HuH-7.5 (cell line): ENCODE results near the gene MYL6.
A peak's percentile ranks its signal among the peaks of the same experiment; 100 is the strongest.
"Not testable (repeated sequence)": the region's sequence is repeated elsewhere in the genome, so short reads cannot be mapped to it uniquely, and the experiment has no call there.

Source experiments
- DNase-seq: peaks from one replicate; pipeline ENCODE4 v3.0.0; 2011; ENCODE audit warnings: low spot score

MYL6 gene

DNA sequence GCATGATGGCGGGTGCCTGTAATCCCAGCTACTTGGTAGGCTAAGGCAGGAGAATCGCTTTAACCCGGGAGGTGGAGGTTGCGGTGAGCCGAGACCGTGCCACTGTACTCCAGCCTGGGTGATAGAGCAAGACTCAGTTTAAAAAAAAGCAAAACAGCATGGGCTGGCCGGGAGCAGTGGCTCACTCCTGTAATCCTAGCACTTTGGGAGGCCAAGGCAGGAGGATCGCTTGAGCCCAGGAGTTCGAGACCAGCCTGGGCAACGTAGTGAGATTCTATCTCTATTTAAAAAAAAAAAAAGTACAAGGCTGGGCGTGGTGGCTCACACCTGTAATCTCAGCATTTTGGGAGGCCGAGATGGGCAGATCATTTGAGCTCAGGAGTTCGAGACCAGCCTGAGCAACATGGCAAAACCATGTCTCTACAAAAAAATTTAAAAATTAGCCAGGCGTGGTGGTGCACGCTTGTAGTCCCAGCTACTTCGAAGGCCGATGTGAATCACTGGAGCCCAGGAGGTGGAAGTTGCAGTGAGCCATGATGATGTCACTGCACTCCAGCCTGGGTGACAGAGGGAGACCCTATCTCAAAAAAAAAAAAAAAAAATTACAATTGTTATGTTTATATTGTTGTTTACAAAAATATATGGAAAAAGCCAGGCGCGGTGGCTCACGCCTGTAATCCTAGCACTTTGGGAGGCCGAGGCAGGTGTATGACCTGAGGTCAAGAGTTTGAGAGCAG, 1.5 kb upstream of the MYL6 start:
- not testable (repeated sequence) for DNase-seq

DNA sequence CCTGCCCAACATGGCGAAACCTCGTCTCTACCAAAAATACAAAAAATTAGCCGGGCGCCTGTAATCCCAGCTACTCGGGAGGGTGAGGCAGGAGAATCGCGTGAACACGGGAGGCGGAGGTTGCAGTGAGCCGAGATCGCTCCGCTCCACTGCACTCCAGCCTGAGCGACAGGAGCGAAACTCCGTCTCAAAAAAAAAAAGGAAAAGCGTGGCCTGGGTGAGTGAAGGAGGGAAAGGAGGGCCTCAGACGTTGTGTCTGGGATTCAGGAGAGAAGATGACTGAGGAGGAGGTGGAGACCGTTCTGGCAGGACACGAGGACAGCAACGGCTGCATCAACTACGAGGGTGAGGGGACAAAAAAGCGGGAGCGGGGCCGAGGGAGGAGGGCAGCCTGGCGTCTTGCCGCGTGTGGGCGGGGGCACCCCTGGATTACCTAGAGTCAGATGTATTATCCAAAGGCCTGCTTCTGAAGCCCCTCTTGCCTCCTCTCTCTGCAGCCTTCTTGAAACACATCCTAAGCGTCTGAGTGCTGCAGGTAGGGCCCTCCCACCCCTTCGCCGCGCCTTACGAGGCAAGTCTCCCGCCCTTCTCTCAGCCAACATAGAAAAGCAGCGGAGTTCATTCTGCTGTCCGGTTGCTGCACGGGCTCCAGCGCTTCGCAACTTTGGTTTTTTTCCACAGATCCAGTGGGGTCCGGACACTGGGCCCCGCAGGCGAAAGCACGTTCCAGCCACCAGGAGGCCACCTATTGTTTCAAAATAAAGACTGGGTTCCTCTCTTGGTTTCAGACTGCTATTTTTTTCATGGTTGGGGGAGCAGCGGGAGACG, 744 bp upstream of the MYL6 start:
- DNase-seq, result peak; percentile 78

DNA sequence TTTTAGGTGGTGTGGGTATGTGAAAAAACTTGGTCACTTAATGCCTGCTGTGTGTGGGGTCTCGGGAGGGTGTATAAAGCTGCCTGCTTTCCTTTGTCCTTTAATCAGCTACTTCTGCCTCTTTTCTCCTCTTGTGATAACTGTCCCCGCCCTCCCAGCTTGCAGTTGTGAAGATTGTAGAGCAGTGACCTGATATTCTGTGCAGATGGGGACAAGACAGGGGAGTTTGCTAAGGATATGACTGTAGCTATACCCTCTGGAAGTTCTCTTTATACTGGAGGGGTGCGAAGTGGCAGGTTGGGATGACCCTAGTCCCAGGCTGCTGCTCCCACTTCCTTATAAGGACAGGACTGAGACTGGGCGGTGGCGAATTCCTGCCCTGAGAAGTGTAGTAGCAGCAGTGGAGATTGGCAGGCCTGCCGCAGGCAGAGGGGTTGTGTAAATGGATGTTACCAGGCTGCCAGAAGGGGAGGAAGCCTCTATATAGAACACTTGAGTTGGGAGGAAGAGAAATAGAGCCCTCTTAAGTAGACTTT, 835 bp downstream of the MYL6 start:
- DNase-seq, result no peak

DNA sequence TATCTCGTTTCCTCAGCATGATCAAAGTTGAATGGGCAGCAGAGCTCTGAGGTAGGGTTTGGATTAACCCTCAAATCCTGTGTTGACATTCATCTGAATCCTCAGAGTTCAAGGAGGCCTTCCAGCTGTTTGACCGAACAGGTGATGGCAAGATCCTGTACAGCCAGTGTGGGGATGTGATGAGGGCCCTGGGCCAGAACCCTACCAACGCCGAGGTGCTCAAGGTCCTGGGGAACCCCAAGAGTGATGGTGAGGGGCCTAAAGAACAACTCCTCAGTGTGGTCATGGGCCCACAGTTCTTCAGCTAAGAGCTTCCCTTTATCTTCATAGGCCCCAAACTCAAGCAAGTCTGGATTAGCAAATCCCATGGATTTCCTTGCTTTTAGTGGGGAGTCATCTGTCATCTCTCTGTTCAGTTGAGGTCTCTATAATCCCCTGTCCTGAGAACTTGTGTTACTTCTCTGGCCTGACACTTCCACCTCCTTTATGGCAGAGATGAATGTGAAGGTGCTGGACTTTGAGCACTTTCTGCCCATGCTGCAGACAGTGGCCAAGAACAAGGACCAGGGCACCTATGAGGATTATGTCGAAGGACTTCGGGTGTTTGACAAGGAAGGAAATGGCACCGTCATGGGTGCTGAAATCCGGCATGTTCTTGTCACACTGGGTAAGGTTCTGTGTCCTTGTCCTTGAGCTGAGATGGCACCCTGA, 1.5 kb downstream of the MYL6 start:
- DNase-seq, result no peak

DNA sequence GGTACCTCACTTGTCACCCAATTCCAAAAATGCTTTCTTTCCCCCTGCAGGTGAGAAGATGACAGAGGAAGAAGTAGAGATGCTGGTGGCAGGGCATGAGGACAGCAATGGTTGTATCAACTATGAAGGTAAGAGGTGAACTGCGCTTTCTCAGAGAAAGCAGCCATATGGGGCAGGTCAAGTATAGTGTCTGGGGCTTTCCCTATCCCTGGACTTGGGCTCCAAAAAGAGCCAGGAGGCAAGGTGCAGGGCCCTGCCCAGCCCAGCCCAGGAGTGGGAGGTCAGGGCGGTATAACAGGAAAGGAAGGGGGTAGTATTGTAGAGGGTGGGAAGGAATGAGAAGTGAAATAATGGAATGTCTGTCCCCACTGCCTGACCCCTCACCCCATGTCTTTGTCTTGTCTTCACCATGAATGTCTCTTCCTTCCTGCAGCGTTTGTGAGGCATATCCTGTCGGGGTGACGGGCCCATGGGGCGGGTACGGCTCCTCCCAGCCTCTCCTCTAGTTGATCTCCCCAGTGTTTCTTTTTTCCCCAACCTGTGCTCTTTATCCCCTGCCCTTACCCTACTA, 2.1 kb downstream of the MYL6 start:
- no peak for DNase-seq

DNA sequence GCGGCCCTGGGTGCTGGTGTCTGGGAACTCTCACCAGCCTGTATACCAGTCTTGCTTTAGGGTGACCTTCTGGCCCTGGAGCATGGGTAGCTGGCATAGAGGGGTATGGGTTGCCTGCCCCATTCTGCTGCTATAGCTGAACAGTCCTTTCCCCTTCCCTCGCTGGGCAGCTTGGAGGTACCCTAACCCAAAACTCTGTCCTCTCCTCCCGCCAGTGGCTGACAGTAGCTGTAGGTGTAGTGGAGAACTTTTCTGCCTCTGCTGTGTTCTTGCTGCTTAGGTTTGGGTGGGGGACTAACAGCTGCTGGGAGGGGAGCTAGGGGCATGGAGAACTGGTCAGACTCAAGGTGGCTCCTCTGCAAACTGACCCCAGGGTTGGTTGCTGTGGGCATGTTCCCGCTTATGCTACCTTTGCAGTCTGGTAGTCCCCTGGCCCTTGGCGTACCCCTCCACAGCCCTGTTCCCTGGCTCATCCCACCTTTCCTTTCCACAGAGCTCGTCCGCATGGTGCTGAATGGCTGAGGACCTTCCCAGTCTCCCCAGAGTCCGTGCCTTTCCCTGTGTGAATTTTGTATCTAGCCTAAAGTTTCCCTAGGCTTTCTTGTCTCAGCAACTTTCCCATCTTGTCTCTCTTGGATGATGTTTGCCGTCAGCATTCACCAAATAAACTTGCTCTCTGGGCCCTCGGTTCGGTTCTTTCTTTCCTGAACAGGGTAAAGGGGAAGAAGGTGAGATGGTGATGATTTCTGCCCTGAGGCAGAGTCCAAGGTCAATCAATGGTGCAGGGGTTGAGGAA, 2.9 kb downstream of the MYL6 start:
- DNase-seq, result no peak

DNA sequence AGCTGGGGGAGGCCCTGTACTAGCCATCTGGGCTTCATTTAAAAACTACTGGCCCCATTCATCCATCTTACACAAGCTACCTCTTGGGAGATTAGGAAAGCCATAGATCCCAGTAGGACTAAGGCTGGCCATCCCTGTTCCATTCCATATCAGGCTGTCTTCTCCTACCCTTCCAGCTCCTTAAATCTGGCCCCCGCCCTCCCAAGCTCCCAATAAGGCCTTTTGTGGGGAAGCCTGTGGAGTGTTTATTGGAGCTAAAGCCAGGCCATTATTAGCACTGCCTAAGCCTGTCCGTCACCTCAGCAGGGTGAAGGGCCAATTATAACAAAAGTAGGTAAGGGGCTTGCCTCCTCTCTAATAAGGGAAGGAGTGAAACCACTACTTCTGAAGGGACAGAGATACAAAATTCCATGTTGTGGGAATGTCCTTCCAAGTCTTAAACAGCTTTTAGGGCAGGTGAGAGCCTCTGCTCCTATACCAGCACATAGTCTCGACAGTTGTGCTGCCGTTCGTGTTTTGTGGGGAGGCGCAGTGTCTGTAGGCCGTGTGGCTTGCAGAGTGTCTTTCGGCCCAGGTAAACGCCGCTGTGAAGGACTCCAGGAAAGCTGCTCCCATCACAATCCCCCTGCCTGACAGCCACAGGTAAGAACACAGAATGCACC, 3.7 kb downstream of the MYL6 start:
- no peak for DNase-seq

DNA sequence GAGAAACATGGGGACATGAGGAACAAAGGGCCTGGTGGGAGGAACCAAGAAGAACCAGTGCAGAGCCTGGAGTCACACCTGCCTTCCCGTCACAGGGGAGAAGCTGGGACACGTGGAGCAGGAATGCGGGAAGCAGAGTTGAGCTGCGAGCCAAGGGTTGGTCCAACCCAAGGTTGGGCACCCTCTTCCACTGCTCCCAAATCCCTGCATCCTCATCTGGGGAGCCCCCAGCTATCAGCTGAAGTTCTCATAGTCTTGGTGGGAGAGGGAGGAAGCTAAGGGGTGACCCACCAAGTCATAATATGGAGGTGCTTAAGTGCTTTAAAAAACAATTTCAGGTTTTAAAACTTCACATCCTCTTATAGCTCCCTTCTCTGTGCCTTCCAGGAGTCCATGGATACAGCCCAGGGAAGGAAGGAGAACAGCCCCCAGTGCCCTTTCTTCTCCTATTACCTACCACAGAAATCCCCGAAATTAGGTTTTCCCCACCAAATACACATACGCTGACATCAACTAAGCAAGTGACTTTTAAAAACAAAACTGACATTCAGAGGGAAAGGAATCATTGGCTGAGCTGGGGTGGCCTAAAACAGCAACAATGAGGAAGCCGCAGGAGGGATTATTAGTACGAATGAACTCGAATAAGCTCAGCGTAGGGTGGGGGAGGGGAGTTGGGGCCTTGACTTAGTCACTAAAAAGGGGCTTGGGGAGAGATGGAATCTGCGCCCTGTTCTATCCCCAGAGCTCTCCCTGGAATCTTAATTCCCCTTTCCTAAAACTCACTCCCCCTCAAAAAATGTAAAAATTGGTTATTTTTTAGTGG, 4.5 kb downstream of the MYL6 start:
- DNase-seq, result no peak

DNA sequence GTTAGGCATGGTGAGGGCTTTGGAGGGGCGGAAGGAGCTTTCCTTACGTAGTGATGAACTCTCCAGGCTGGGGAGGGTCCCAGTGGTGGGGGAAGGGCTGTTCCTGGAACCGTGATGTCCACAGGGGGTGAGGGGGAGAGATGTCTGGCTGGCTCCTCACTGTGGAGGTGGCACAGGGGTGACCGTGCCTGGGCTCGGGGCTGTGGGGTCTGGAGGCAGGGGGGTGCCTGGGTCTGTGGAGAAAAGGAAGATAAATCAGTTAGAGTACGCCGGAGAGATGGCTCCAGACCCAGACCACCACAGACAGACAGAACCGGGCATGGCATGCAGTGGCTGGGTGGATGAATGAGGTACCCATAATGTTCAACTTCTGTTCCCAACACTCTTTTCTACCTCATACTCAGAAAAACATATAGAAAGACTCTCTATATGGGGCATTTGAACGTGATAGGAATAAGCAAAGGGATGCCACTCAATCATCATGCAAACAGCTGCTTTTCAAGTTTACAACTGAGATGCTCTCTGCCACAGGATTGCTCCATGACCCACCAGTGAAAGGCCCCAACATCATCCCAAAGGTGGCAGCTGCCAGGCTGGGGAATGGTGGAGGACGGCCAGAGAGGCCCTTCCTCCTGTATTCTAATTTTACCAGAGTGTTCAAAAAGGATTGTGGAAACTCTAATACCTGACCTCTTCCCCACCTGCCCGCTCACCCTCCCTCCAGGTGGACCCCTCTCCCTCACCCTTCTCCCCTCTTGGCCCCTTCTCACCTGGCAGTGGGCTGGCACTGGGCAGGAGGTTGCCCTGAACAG, 5.6 kb downstream of the MYL6 start:
- no peak for DNase-seq

DNA sequence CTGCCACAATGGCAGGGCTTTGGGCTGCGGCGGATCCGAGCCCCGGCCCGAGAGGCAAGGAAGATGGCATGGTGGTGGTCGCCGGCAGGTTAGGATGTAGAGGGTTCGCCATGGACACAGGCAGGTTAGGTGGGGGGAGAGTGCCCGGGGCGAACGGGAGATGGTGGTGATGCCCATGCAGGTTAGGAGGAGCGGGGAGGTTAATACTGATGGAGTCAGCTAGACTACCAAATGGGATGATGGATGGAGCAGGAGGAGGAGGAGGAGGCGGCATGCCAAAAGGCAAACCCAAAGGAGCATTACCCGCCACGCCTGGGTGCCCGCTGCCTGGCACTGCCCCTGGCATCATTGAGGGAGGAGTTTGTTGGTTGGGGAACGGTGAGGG, 6.2 kb downstream of the MYL6 start:
- no peak for DNase-seq

DNA sequence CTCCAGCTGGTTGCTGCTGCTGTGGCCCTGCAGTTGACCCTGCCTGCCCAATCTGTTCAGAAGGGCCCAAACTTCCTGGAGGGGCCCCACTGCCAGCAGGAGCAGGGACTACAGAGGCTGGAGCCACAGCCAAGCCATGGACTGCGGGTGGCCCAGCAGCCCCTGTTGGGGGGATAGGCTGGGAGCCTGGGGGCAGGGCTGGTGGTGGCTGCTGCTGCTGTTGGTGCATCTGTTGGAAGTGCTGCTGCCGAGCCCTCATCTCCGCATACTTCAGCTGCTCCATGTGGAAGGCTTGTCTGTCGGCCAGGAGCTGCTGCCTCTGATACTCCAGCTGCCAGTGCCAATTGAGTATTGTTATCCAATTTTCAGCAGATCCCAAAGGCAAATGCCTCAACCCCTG, 7.2 kb downstream of the MYL6 start:
- no peak for DNase-seq

DNA sequence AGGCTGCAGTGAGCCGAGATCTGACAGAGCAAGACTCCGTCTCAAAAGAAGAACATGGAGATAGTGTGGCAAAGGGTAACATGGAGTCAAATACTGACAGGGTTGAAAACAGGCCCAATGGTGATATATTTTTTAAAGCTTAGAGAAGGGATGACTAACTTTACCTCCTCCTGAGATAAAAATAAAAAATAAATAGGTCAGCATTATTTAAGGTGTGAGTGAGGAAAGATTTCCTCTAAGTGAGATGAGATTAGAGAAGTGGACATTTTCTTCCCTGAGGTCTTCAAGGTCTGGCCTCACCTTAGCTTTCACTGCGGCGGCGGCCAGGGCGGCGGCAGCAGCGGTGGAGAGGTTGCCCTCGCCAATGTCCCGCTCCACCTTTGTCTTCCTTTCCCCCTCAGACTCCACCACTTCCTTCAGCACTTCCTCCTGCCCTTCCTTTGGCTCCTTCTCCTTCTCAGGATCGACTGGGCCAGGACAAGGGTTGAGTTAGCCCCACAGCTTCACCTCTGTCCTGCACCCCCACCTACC, 11.1 kb downstream of the MYL6 start:
- DNase-seq, result no peak

DNA sequence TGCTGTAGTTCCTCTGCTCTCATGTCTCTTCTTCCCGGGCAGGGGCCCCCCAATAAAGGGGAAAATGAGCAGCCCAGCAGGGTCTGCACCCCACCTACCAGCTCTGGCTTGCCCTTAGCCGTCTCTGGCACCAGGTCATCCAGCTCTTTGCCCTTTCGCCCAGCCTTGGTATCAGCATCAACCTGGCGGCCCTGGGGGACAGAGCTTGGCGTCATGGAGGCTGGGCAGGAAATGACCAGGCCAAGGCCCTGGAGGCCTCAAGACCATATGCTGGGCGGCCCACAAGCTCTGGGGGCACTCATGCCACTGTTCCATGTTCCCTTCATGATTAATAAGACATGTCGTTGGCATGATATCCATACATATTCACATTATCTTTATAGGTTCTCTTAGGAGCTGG, 14.7 kb downstream of the MYL6 start:
- DNase-seq, result no peak

DNA sequence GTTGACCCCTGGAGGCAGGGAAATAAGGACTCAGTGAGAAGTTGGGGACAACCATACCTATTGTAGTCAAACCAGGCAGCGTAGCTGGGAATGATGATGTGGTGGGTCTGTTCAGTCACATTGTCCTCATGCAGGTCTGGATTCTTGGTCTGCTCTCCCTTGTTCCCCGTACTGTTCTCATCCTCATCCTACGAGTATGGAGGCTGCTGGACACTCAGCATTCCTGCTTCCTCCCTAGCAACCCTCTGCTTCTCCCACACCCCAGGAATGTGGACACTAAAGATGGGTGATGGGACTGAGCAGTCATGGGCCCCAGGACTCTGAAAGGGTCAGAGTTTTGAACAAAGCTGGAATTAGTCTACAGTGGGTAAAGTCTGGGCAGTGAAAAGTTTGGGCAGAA, 20.2 kb downstream of the MYL6 start:
- DNase-seq, result no peak

DNA sequence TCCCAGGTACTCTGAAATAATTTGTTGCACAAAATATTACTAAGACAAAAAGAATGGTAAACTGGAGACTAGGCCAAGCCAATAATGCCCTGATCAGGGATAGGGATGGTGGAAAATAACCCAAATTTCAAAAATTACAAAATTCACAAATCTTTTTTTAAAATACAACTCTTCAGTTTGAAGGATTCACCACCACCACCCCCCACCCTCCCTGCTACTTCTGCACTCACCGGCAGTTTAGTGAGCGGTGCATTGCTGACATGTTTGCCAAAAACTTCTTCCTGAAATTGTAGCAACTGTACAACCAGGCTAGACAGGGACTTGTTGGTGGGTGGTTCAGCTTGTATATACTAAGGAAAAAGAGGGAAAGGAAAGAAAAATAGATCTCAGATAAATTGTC, 28.8 kb downstream of the MYL6 start:
- no peak for DNase-seq

DNA sequence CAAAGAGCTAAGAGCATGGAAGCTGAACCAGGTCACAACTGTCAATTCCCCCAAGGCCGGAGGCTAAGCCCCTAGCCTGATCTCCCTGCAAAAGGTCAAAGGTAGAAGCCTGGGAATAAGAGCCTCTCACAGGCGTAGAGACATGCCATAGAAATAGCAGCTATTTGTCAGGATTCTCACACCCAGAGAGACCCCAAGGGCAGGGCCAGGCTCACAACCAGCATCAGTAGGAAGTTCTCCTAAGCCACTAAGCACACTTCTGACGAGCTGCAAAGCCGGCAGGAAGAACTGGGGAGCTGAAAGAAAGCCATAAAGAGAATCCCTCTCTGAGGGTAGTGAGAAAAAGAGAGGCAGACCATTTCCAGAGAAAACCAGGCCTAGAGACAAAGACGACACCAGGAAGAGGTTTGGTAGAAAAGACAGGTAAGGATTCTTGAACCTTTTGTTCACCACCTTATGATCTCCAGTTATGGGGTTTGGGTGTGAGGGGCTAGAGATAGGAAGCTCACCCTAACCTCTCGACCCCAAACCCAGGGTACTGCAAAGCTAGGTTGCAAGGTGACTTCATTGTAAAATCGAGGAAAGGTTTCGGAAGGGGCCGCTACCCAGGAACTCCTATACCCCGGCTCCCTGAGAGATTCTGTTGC, 30.1 kb downstream of the MYL6 start:
- no peak for DNase-seq

DNA sequence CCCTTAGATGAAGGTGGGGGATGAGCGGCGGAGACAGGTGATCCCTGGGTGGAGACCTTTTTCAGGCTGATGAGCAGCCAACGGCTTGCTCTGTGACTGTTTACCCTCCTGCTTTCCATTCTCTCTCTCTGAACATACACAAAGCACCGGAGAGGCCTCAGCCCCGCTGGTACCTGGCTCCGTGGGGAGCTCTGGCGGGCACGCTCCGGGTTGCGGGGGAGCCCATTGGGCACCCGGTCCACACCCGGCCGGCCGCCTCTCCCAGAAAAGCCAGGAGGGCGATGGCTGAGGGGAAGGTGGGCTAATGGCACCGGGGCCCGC, 30.6 kb downstream of the MYL6 start:
- DNase-seq, result peak; percentile 29

DNA sequence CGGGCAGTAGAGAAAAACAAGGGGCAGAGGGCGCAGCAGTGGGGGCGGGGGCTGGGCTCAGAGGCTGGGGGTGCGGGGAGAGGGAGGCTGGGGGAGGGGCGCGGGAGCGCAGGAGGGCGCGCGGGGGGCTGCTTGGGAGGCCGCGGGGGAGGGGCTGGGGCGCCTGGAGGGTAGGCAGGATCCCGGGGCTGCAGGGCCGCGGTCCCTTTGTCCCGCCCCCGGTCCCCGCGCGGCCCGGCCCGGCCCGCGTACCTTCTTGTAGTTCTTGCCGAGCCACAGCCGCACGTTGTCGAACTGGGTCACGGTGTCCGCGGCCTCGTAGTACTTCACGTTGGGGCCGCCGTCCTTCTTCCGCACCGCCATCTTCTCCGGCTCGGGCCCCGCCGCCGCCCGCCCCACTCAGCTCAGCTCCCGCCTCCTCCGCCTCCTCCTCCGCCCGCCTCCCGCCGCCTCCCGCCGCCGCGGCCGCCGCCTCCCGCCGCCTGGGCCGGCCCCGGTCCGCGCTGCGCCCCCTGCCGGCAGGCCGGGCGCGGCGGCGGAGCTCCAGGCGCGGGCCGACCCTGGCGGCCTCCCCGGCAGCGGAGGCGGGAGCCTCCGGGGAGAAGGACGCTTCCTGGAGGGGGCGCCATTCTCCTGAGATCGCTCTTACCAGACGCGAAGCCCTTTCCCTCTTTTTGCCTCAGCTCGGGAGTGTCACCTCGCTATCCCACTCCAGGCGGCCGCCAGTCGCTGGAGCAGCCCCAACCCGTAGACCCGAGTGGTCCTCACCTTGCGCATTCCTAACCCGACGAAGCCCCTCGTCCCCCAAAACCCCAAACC, 31.1 kb downstream of the MYL6 start, which contains the start of gene SMARCC2:
TSS of gene SMARCC2 (minus strand) at position 385 of the 819 bp plus-strand sequence. CDS start at position 363, 22 bp downstream.
- peak; percentile 80 for DNase-seq
